AML-193 (cell line): Measurements from ENCODE around the gene RMI2.
"Not testable (repeated sequence)": the region's sequence is repeated elsewhere in the genome, so short reads cannot be mapped to it uniquely, and the experiment has no call there.

Experiments used
- DNase-seq, 2 experiments: peaks; one replicate each; lab custom pipeline; 2025; lab: John Stamatoyannopoulos, UW

Gene RMI2

DNA sequence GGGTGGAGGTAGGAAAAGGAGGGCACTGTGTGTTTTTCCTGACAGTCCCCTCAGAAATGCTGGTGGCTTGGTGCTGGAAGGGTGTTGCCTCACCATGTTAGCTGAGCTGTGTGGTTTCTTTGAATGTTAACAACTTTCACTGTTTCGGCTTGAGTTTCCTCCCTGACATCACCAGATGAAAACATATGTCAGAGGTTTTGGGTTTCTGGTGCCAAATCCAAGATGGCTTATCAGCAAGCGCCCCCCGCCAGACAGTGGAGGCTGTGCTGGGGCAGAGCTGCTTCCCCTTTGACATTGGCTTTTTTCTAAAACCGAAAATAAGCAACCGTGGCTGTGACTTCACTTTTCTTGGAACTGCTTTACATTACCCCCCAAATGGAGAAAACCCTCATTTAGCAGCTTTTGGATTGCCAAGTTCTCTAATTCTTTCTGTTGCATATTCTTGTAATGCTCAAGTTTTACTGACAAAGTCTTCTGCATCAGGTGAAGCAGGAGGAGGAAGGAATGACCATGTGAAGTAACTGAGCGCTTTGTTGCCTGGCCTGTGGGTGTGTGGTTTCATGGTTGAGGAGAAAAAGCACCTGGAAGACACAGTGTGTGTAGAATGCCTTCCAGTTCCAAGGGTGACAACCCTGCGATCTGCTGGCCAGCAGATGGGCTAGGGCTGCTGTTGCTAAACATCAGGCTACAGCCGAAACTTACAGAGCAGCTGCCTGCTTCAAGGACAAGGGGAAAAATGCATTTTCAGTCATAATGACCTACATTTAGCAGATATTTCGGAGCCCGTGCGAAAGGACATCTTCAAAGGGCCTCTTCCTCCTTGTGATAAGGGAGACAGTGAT is 9.7 kb downstream of the RMI2 start:
- DNase-seq = peak; percentile 44 to 50

GRCh38 chr16:11355862-11356261 is 10.6 kb downstream of the RMI2 start:
- no peak for DNase-seq

DNA sequence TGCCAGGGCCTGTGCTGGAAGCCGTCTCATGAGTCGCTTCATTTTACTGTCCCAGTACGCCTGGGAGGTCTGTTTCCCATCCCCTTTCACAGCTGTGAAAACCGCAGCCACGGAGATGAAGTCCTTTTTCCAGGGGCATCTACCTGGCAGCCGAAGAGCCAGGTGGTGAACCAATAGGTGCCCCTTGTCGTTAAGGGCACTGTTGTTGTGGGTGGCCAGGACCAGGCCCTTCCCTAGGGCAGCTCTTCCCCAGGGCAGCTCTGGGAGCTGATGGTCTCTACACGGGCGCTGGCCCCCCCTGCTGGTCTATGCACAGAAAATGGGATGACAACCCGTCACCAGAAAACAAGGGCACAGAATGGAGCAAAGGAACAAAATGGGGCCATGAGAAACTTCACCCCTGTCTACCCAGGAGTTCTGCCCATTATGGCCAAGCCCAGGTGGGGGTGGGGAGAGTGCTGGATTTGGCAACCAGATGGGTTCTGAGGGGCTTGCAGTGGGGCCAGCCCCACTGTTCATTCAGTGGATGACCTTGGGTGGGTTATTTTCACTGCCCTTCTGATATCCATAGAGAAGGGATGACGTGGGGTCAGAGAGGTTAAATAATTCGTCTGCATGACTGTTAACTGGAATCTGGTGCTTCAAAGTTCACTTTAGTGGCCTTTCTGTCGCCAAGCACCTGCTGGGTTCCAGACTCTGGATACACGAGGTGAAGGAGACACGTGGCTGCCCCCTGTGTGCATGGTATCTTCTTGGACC is 11.5 kb downstream of the RMI2 start:
- DNase-seq = peak; percentile 59 to 65

- DNase-seq = no peak
Observed at GRCh38 chr16:11358531-11358930, 13.3 kb downstream of the RMI2 start.

- DNase-seq = no peak
Observed at GRCh38 chr16:11359370-11359769, 14.1 kb downstream of the RMI2 start.

DNA sequence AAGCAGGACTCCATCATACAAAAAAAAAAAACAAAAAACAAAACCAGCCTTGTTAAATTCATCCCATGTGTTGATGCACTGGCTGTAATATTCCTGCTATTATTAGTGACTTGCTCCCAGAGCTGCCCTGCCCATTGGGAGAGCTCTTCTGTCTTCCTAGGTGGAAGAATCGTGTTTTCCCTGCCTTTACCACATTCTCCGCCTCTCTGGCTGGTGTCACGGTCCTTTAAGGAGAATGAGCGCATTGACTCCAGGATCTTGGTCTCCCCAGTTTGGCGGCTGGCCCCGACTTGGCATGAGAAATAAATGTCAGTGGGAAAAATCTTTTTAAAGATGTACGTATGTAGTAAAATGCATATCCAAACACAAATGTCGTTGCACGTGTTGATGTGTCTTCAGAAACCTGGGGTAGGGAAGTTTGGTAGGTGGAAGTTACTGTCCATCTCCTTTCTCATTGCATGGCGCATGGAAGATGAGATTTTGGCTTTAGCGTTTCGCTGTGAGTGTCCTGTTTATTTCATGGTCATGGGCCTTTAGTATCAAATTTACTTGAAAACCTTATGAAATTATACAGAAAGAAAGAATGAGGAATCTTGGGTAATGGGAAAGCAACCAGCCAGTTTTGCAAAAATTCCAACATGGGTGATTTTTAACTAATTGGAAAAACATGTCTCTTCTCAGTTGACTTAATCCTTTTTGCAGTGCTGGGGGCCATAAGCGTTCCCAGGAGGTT is 15.5 kb downstream of the RMI2 start:
- DNase-seq = no peak

- peak; percentile 49 to 53 for DNase-seq
Observed at GRCh38 chr16:11361701-11362451, 16.6 kb downstream of the RMI2 start.

DNA sequence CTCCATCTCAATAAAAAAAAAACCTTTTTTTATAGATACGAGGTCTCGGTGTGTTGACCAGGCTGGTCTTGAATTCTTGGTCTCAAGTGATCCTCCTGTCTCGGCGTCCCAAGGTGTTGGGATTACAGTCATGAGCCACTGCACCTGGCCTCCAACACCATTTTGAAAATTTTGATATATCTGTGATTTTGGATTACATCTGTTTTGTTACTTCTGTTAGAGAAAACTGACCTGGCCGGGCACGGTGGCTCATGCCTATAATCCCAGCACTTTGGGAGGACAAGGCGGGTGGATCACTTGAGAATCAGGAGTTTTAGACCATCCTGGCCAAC is 18.6 kb downstream of the RMI2 start:
- DNase-seq = no peak

DNA sequence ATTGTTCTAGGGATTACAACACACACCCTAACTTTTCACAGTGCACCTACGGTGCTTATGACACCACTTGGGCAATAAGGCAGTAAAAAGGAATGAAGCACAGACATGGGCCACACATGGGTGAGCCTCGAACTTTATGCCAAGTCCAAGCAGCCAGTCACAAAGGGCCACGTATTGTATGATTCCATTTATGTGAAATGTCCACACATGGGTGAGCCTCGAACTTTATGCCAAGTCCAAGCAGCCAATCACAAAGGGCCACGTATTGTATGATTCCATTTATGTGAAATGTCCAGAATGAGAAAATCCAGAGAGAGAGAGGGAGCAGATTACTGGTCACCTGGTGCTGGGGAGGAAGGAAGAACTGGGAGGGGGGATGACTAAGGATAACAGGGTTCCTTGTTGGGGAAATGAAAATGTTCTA is 22.2 kb downstream of the RMI2 start:
- DNase-seq = no peak

- peak; percentile 86 to 90 for DNase-seq
Observed at GRCh38 chr16:11370084-11370931, 25.0 kb downstream of the RMI2 start.

DNA sequence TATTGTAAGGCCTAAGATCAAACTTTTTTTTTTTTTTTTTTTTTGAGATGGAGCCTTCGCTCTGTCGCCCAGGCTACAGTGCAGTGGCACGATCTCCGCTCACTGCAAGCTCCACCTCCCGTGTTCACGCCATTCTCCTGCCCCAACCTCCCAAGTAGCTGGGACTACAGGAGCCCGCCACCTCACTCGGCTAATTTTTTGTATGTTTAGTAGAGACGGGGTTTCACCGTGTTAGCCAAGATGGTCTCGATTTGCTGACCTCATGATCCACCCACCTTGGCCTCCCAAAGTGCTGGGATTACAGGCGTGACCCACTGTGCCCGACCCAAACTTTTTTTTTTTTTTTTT is 25.6 kb downstream of the RMI2 start:
- DNase-seq = not testable (repeated sequence)

DNA sequence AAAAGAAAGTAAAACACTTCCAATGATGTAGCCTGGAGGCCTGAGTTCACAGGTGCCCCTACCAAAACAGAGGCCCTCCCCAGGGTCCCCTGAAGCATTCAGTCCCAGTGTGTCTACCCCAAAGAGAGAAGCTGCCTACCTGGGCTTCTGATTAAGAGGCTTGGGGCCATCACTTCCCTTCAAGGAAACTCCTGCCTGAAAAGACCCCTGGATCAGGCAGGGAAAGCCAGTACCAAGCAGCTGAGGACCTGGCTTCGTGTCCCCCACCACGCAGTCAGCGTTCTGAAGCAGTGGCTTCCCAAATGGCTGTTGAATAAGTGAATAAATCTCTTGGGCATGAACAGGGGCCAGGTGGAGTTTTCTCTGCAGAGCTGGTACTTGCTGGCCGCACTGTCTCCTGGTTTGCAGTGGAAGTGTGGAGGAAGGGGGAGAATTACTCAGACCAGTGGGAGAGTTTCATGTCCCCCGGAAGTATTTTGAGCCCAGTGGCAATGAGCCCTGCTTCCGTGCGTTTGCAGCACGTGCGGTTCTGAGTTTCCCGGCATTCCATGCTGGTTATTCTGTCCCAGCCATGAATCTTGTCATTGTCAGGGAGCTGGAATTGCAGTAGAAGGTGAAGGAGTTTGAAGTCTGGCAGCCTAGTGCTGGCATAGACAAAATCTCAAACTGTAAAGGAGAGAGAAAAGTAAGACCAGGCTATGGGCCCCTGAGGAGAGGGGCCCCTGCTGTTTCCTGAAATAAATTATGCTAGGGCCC is 27.0 kb downstream of the RMI2 start:
- no peak for DNase-seq

DNA sequence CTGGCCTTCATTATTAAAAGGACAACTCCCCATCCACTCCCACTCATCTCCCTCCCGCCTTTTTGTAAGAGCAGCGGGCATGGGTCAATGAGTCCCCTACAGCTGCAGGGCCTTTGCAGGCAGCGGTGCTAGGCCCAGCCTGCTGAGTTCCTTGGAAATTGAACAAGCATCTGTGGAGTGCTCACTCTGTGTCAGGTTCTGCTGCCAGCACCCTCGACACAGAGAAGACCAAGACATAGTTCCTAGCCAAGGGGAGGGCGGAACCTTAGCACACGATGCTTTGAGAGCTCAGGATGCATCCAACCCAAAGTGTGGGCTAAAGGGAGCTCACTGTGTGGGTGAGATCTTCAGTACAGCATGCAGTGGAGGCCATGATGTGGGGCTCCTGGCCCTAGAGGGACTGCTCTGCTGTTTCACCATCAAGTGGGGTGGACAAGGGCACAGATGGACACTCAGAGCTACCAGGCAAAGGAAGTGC is 27.6 kb downstream of the RMI2 start:
- no peak for DNase-seq

- no peak for DNase-seq
Observed at GRCh38 chr16:11374255-11374654, 29.0 kb downstream of the RMI2 start.

DNA sequence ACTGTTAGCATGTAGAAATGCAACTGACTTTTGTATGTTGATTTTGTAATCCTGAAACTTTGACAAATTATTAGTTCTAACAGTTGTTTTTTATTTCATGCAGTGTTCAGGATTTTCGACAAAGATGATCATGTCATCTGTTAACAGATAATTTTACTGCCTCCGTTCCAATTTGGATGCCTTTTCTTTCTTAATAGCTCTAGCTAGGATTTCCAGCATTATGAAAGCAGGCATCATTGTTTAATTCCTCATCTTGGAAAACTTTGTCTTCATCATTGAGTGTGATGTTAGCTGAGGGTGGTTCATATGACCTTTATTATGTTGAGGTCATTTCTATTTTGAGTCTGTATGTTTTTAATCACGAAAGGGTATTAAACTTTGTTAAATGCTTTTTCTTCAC is 31.9 kb downstream of the RMI2 start:
- DNase-seq = no peak

- not testable (repeated sequence) for DNase-seq
Observed at GRCh38 chr16:11378951-11379350, 33.7 kb downstream of the RMI2 start.

DNA sequence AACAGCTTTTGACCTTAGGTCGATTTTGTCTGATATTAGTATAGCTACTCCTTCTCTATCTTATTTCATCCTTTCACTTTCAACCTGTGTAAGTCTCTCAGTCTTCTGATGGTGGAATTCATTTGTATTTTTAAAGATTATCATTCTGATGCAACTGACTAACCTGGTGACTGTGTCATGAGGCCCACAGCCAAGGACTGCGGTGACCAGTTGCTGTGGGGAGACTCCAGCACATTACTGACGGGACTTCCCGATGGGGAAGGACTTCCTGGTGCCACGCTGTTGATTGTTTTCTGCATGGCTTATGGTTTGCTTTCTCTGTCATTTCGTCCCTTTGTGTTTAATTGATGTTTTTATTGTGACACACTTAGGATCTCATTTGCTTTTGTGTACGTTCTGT is 34.2 kb downstream of the RMI2 start:
- DNase-seq = no peak

- DNase-seq = no peak
Observed at GRCh38 chr16:11380836-11381235, 35.6 kb downstream of the RMI2 start.

- no peak for DNase-seq
Observed at GRCh38 chr16:11383481-11384183, 38.4 kb downstream of the RMI2 start.
